GM18507 (cell line): ENCODE measurements around the gene XIRP2.
"Not testable (repeated sequence)": the region's sequence is repeated elsewhere in the genome, so short reads cannot be mapped to it uniquely, and the experiment has no call there.

ENCODE experiments used
- DNase-seq: peaks from one replicate; pipeline ENCODE4 v3.0.0; 2011; ENCODE audit warnings: low read depth; ENCODE audit not compliant: insufficient read length; ENCODE audit errors: extremely low spot score
- FAIRE-seq: peaks from 2 replicates; lab custom pipeline; 2011; peaks lifted over from hg19 to GRCh38; lab: Jason Lieb, UNC

The XIRP2 gene

GRCh38 chr2:167253025-167253424 lies 364.7 kb downstream of the XIRP2 start:
- no peak for FAIRE-seq

GRCh38 chr2:167254721-167255120 lies 366.4 kb downstream of the XIRP2 start:
- DNase-seq (no peak), FAIRE-seq (no peak)

More at GRCh38 chr2:167253025-167253424, 364.7 kb downstream of the XIRP2 start:
- no peak for DNase-seq

GRCh38 chr2:167258712-167259111 lies 370.4 kb downstream of the XIRP2 start:
- no peak for FAIRE-seq
- no peak for DNase-seq

GRCh38 chr2:167264380-167264779 lies 376.1 kb downstream of the XIRP2 start:
- FAIRE-seq, result no peak
- DNase-seq, result no peak

- no peak for FAIRE-seq
Observed at GRCh38 chr2:167265004-167265403, 376.7 kb downstream of the XIRP2 start.

GRCh38 chr2:167265722-167266121 lies 377.4 kb downstream of the XIRP2 start:
- FAIRE-seq (no peak), DNase-seq (no peak)

More at GRCh38 chr2:167265004-167265403, 376.7 kb downstream of the XIRP2 start:
- no peak for DNase-seq

- DNase-seq, FAIRE-seq: not testable (repeated sequence)
Observed at GRCh38 chr2:167268245-167268644, 380.0 kb downstream of the XIRP2 start.

GRCh38 chr2:167271932-167272331 lies 383.7 kb downstream of the XIRP2 start:
- no peak for FAIRE-seq
- no peak for DNase-seq

- FAIRE-seq (no peak), DNase-seq (no peak)
Observed at GRCh38 chr2:167275046-167275445, 386.8 kb downstream of the XIRP2 start.

GRCh38 chr2:167279810-167280209 lies 391.5 kb downstream of the XIRP2 start:
- FAIRE-seq (no peak), DNase-seq (no peak)

- no peak for DNase-seq
- FAIRE-seq, result no peak
Observed at GRCh38 chr2:167287212-167287611, 398.9 kb downstream of the XIRP2 start.

- FAIRE-seq, result no peak
Observed at GRCh38 chr2:167289651-167290410, 401.6 kb downstream of the XIRP2 start.

GRCh38 chr2:167292430-167293171 lies 404.3 kb downstream of the XIRP2 start, which contains the start of gene B3GALT1:
B3GALT1 (plus strand) TSS chr2:167293001.
- peak; percentile 88 for FAIRE-seq
- DNase-seq, result peak; percentile 75

More at GRCh38 chr2:167289651-167290410, 401.6 kb downstream of the XIRP2 start:
- DNase-seq, result no peak

- DNase-seq (no peak), FAIRE-seq (no peak)
Observed at GRCh38 chr2:167293172-167293781, 405.0 kb downstream of the XIRP2 start.

GRCh38 chr2:167293943-167294775 lies 405.9 kb downstream of the XIRP2 start:
- DNase-seq (no peak), FAIRE-seq (no peak)

- FAIRE-seq (no peak), DNase-seq (no peak)
Observed at GRCh38 chr2:167294776-167295140, 406.5 kb downstream of the XIRP2 start.

- DNase-seq (no peak), FAIRE-seq (no peak)
Observed at GRCh38 chr2:167297292-167297691, 409.0 kb downstream of the XIRP2 start.

- no peak for DNase-seq
- no peak for FAIRE-seq
Observed at GRCh38 chr2:167298017-167298416, 409.7 kb downstream of the XIRP2 start.
